Fibroblast of lung (primary cell): ENCODE measurements around the gene SORL1-AS1.

ENCODE experiments used
- DNase-seq, 2 donors: peaks; one replicate each; pipeline versions ENCODE4 v3.0.0 to v3.0.0-alpha.2; 2010; ENCODE audit warnings: low read depth in 2 of 2
- H2AFZ ChIP-seq: 2 replicates; pipeline ENCODE4 v1.5.1; 2012; ENCODE audit warnings: low read length, control low read depth, inconsistent platforms
- H3K27ac ChIP-seq: 2 replicates; pipeline ENCODE4 v1.5.1; 2011; ENCODE audit warnings: low read length, control low read depth; ENCODE audit not compliant: insufficient read depth
- H3K27me3 ChIP-seq: 2 replicates; pipeline ENCODE4 v1.5.1; 2011; ENCODE audit warnings: mild to moderate bottlenecking, low read length; ENCODE audit not compliant: control insufficient read depth, insufficient read depth
- H3K36me3 ChIP-seq: 2 replicates; pipeline ENCODE4 v1.5.1; 2011; ENCODE audit warnings: low read length; ENCODE audit not compliant: control insufficient read depth, insufficient read depth
- H3K4me1 ChIP-seq: 2 replicates; pipeline ENCODE4 v1.5.1; 2011; ENCODE audit warnings: low read length; ENCODE audit not compliant: control insufficient read depth, insufficient read depth; ENCODE audit errors: extremely low read depth
- H3K4me2 ChIP-seq: 2 replicates; pipeline ENCODE4 v1.5.1; 2011; ENCODE audit warnings: low read length, control low read depth; ENCODE audit not compliant: insufficient read depth; ENCODE audit errors: extremely low read depth
- H3K4me3 ChIP-seq, 4 experiments: fragments of 200-600 bp in 1 of 4; sonication (generic) in 1 of 4; replicated peaks in 1 of 4; 2 replicates each; pipeline ENCODE4 v1.5.1; 2011 to 2016; ENCODE audit warnings: low read length in 4 of 4, low read depth in 3 of 4, mild to moderate bottlenecking in 3 of 4, control low read depth in 2 of 4, inconsistent platforms in 1 of 4, mixed read lengths in 1 of 4; ENCODE audit not compliant: insufficient read depth in 1 of 4; ENCODE audit errors: control extremely low read depth in 1 of 4
- H3K79me2 ChIP-seq: 2 replicates; pipeline ENCODE4 v1.5.1; 2012; ENCODE audit warnings: mild to moderate bottlenecking, low read length, inconsistent platforms; ENCODE audit not compliant: control insufficient read depth, insufficient read depth
- H3K9ac ChIP-seq: 2 replicates; pipeline ENCODE4 v1.5.1; 2011; ENCODE audit warnings: mild to moderate bottlenecking, low read length, control low read depth; ENCODE audit not compliant: insufficient read depth
- H3K9me3 ChIP-seq: 2 replicates; pipeline ENCODE4 v1.5.1; 2012; ENCODE audit warnings: low read depth, low read length; ENCODE audit not compliant: control insufficient read depth, insufficient read depth
- H4K20me1 ChIP-seq: 2 replicates; pipeline ENCODE4 v1.5.1; 2011; ENCODE audit warnings: low read length; ENCODE audit not compliant: control insufficient read depth, insufficient read depth; ENCODE audit errors: extremely low read depth
- EZH2 ChIP-seq: IDR thresholded peaks from 2 replicates; pipeline ENCODE4 v1.5.1; 2012; ENCODE audit warnings: low read length, control low read depth, mild to moderate bottlenecking; ENCODE audit errors: missing control alignments
- TF ChIP-seq, protein P1 (sequence below), 2 donors: IDR thresholded peaks in 1 of 2; conservative IDR thresholded peaks in 1 of 2; 1 replicate in 1 of 2; 2 replicates in 1 of 2; pipeline ENCODE4 v1.5.1; 2011 to 2012; ENCODE audit warnings: low read length in 2 of 2, control low read depth in 1 of 2, inconsistent platforms in 1 of 2, low read depth in 1 of 2, mild to moderate bottlenecking in 1 of 2

Gene SORL1-AS1

GRCh38 chr11:121420398-121420797 lies 32.4 kb downstream of the SORL1-AS1 start:
- TF ChIP-seq, protein P1, sequence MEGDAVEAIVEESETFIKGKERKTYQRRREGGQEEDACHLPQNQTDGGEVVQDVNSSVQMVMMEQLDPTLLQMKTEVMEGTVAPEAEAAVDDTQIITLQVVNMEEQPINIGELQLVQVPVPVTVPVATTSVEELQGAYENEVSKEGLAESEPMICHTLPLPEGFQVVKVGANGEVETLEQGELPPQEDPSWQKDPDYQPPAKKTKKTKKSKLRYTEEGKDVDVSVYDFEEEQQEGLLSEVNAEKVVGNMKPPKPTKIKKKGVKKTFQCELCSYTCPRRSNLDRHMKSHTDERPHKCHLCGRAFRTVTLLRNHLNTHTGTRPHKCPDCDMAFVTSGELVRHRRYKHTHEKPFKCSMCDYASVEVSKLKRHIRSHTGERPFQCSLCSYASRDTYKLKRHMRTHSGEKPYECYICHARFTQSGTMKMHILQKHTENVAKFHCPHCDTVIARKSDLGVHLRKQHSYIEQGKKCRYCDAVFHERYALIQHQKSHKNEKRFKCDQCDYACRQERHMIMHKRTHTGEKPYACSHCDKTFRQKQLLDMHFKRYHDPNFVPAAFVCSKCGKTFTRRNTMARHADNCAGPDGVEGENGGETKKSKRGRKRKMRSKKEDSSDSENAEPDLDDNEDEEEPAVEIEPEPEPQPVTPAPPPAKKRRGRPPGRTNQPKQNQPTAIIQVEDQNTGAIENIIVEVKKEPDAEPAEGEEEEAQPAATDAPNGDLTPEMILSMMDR (conservative IDR thresholded peaks at IDR 0.05 in 1 of 2, IDR thresholded peaks at IDR 0.05 in 1 of 2; ENCODE audit: low read depth in 1 of 2, low read length in 2 of 2) = no peak
- TF ChIP-seq EZH2 = no peak
- H3K4me2 ChIP-seq = no peak overlapping the region
- DNase-seq = no peak
- H2AFZ ChIP-seq = no peak overlapping the region
- no peak overlapping the region for H3K9ac ChIP-seq
- H3K9me3 ChIP-seq = no peaks in the 10 kb centered on the region
- H4K20me1 ChIP-seq = no peaks in the 10 kb centered on the region
- H3K79me2 ChIP-seq = no peaks in the 10 kb centered on the region
- peaks cover 4% of the 10 kb centered on the region for H3K27me3 ChIP-seq
- no peaks in the 10 kb centered on the region for H3K36me3 ChIP-seq
- no peaks in the 10 kb centered on the region for H3K4me1 ChIP-seq
- no peak overlapping the region for H3K27ac ChIP-seq
- H3K4me3 ChIP-seq = no peak overlapping the region

GRCh38 chr11:121419836-121420235 lies 32.9 kb downstream of the SORL1-AS1 start:
- TF ChIP-seq EZH2 = no peak
- TF ChIP-seq, protein P1 (conservative IDR thresholded peaks at IDR 0.05 in 1 of 2, IDR thresholded peaks at IDR 0.05 in 1 of 2; ENCODE audit: low read depth in 1 of 2, low read length in 2 of 2) = no peak
- Histone ChIP-seq H3K36me3 (no peaks in the 10 kb centered on the region), H3K4me3 (no peak overlapping the region), H3K9me3 (no peaks in the 10 kb centered on the region), H3K9ac (no peak overlapping the region), H3K4me2 (no peak overlapping the region), H3K4me1 (no peaks in the 10 kb centered on the region), H3K27me3 (peaks cover 4% of the 10 kb centered on the region), H2AFZ (no peak overlapping the region), H3K27ac (no peak overlapping the region), H3K79me2 (no peaks in the 10 kb centered on the region), H4K20me1 (no peaks in the 10 kb centered on the region)
- DNase-seq = no peak

- TF ChIP-seq, protein P1 (conservative IDR thresholded peaks at IDR 0.05 in 1 of 2, IDR thresholded peaks at IDR 0.05 in 1 of 2; ENCODE audit: low read depth in 1 of 2, low read length in 2 of 2) = no peak
- no peak for TF ChIP-seq EZH2
- Histone ChIP-seq H4K20me1 (no peaks in the 10 kb centered on the region), H3K4me3 (no peak overlapping the region), H3K27me3 (peaks cover 4% of the 10 kb centered on the region), H3K4me2 (no peak overlapping the region), H3K36me3 (no peaks in the 10 kb centered on the region), H3K9ac (no peak overlapping the region), H3K79me2 (no peaks in the 10 kb centered on the region), H2AFZ (no peak overlapping the region), H3K9me3 (no peaks in the 10 kb centered on the region), H3K4me1 (no peaks in the 10 kb centered on the region), H3K27ac (no peak overlapping the region)
- DNase-seq = no peak
These were observed 34.1 kb downstream of the SORL1-AS1 start for GRCh38 chr11:121418625-121419114.
